Ovary (tissue), 9 donors: ENCODE measurements around the gene SIRT2. TPM values are rescaled to one million over a fixed set of nuclear protein-coding genes. Genes with fewer than 3 reads are reported as not detected.

Experiments used
- DNase-seq, 5 donors: peaks; one replicate each; pipeline ENCODE4 v3.0.0-alpha.2; 2019 to 2020
- H3K27ac ChIP-seq, 2 donors: fragments of 200-600 bp; one replicate each; pipeline versions ENCODE4 v1.5.1 to v1.8.0; 2019 to 2022
- H3K27me3 ChIP-seq: fragments of 200-600 bp; one replicate; pipeline ENCODE4 v1.8.0; 2022
- H3K36me3 ChIP-seq: fragments of 200-600 bp; sonication (generic); one replicate; pipeline ENCODE4 v1.5.1; 2019
- H3K4me1 ChIP-seq: one replicate; pipeline ENCODE4 v1.8.1; 2013; ENCODE audit warnings: mild to moderate bottlenecking, moderate library complexity; ENCODE audit not compliant: insufficient read depth
- H3K4me3 ChIP-seq: fragments of 200-600 bp; sonication (generic); one replicate; pipeline ENCODE4 v1.5.1; 2017
- H3K9me3 ChIP-seq, 2 donors: fragments of 200-600 bp in 1 of 2; sonication (generic) in 1 of 2; one replicate each; pipeline versions ENCODE4 v1.5.1 to v1.8.1; 2013 to 2019; ENCODE audit warnings: mild to moderate bottlenecking in 1 of 2, moderate library complexity in 1 of 2
- EP300 ChIP-seq: sonication (generic); formaldehyde crosslinking; IDR thresholded peaks from one replicate; pipeline ENCODE4 v1.6.1; 2017; ENCODE audit warnings: antibody characterized with exemption
- POLR2A ChIP-seq: fragments of 450-650 bp; IDR thresholded peaks from one replicate; pipeline ENCODE4 v1.6.1; 2017; ENCODE audit warnings: antibody characterized with exemption, mild to moderate bottlenecking, moderate library complexity
- WGBS, 3 donors: extraction: QIAGEN DNeasy Blood & Tissue Kit in 1 of 3; methylation state at CpG; one replicate each; pipeline versions ENCODE4 v1.1.5 to v1.1.7; 2013 to 2017; 5-methylcytosine and 5-hydroxymethylcytosine counted together
- intact Hi-C, 4 donors: fragments of 100-400 bp; cut with DNase I; formaldehyde crosslinking; loops; one replicate each; pipeline versions ENCODE4 v1.11.0 to v1.15.1; 2022 to 2023
- polyA plus RNA-seq, 2 donors: library from polyadenylated mRNA; stranded (reverse); fragments of 200-250 nt in 1 of 2; fragments of 350-450 nt in 1 of 2; fragmentation: Illumina TruSeq in 1 of 2; extraction: RNeasy Lipid Tissue Mini Kit (QIAGEN cat#74804) in 1 of 2; gene quantifications; one replicate each; pipeline ENCODE4 v1.2.3, GENCODE V29; 2013 to 2014
- total RNA-seq, 7 donors: library from RNA; depleted of rRNA in 2 of 7; stranded (reverse); fragments of >200 nt in 2 of 7; fragmentation: NEBNext Ultra II Directional in 3 of 7; extraction: Animal tissue kit (Norgen Biotek cat#: 25700) in 3 of 7; gene quantifications; one replicate each; pipeline versions ENCODE4 v1.1.0 to v1.2.4, GENCODE V29; 2016 to 2023
- TF ChIP-seq, protein P1 (sequence below), 3 donors: fragments of 450-650 bp in 2 of 3; fragments of 200-600 bp in 1 of 3; IDR thresholded peaks; one replicate each; pipeline versions ENCODE4 v1.5.1 to v1.8.0; 2016 to 2022; ENCODE audit warnings: antibody characterized with exemption in 3 of 3, mild to moderate bottlenecking in 1 of 3
- donor health status: DM: no; HTN: no; CAD: no; lungs with moderate emphysema.
- donor health status: DM: no; HTN: no; CAD: no.
- donor health status: Bipolar disorder and iron deficiency.
- donor health status: DM: yes; HTN: yes; CAD: no.
- donor health status: DM: no; HTN: no; CAD: no.
- donor health status: DM: yes; HTN: yes; CAD: no.

SIRT2 gene
- total and polyA plus RNA-seq, 9 donors: 46.1 to 64.9 (median 55.7) TPM

DNA sequence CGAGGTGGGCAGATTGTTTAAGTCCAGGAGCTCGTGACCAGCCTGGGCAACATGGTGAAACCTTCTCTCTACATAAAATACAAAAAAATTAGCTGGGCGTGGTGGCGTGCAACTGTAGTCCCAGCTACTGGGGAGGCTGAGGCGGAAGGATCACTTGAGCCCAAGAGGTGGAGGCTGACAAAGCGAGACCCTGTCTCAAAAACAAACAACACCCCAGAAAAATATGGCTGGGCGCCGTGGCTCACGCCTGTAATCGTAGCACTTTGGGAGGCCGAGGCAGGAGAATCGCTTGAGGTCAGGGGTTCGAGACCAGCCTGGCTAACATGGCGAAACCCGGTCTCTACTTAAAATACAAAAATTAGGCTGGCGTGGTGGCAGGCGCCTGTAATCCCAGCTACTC is 46.2 kb downstream of the SIRT2 start:
- Histone ChIP-seq H3K36me3 (no peaks in the 10 kb centered on the region), H3K27ac (no peak overlapping the region), H3K27me3 (no peaks in the 10 kb centered on the region), H3K4me1 (peaks cover 7% of the 10 kb centered on the region), H3K4me3 (peak overlapping the region; percentile 67), H3K9me3 (no peaks in the 10 kb centered on the region)
- intact Hi-C loops: loop anchor here in 2 of 4 donors (5.0 kb wide), 2 partner anchors 206 to 216 kb away; partner anchors contain the start of gene ACTN4 (in 1 of the 2)
- TF ChIP-seq POLR2A (no peak), EP300 (no peak)
- TF ChIP-seq, protein P1, sequence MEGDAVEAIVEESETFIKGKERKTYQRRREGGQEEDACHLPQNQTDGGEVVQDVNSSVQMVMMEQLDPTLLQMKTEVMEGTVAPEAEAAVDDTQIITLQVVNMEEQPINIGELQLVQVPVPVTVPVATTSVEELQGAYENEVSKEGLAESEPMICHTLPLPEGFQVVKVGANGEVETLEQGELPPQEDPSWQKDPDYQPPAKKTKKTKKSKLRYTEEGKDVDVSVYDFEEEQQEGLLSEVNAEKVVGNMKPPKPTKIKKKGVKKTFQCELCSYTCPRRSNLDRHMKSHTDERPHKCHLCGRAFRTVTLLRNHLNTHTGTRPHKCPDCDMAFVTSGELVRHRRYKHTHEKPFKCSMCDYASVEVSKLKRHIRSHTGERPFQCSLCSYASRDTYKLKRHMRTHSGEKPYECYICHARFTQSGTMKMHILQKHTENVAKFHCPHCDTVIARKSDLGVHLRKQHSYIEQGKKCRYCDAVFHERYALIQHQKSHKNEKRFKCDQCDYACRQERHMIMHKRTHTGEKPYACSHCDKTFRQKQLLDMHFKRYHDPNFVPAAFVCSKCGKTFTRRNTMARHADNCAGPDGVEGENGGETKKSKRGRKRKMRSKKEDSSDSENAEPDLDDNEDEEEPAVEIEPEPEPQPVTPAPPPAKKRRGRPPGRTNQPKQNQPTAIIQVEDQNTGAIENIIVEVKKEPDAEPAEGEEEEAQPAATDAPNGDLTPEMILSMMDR (IDR thresholded peaks at IDR 0.05): no peak
- 82 to 89% (median 85%) methylated on average over 17 of the region's 17 CpGs for WGBS, 3 donors
- DNase-seq: peak in 2 of 5 donors; percentile 39 to 49

DNA sequence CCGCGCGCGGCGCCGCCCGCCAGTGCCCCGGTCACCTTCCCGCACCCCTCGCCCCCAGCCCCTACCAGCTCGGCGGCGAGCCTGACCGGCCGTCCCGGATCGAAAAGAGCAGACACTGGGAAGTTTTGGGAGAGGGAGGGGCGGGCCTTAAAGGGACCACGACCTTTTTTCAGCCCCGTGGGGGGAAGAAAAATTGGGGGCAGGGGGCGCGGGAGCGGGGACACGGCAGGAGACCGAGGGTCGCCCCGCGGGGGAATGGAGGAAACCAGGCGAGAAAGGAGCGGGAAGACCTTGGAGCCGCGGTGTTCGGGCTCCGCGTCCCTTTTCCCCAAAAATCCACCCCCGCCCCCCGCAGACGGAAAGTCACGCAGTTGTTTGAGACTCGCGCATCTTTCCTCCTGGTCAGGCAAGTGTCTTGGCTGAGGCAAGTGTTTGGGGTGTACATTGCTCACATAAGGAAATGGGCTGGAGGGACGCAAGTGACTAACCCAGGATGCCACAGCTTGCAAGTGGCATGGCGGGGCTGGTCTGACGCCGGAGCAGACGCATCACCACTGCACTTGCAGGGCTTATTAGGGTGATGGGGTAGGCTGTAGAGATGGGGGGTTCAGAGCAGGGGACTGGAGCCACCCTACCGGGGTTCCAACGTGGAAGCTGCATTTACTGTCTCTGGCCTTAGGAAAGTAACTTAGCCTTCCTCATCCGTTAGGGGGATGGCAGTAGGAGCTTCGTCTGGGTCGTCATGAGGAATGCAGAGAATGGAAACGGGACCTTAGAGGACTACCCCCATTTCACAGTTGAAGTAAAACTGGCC is 47.0 kb downstream of the SIRT2 start:
- TF ChIP-seq POLR2A (no peak), EP300 (no peak)
- TF ChIP-seq, protein P1 (IDR thresholded peaks at IDR 0.05): no peak
- 0 to 1% (median 0%) methylated on average over 36 to 52 of the region's 52 CpGs for WGBS, 3 donors
- intact Hi-C loops: loop anchor here in 2 of 4 donors (5.0 kb wide), 2 partner anchors 205 to 215 kb away; partner anchors contain the start of gene ACTN4 (in 1 of the 2)

DNA sequence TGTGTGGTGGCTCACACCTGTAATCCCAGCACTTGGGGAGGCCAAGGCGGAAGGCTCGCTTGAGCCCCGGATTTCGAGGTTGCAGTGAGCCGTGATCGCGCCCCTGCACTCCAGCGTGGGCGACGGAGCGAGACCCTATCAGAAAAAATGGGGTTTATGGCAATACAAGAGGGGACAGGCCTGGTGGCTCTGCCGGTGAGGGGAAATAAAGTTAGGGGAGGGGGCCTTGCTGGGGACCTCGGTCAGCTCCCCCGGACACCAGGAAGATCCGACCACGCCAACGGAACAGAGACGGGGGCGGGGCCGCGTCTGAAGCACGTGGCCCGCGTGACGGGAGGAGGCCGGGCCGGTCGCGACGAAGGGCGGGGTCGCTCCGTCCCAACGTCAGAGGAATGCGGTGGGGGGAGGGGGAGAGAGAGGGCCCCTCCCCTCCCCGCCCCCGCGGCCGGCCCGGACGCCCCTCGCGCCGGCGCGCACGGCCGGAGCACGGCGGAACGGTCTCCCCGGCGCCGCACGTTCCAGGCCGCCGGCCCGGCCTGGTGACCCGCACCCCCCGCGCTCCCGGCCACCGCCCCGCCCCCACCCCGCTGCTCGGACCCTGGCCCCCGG is 47.7 kb downstream of the SIRT2 start:
- intact Hi-C loops: loop anchor here in 2 of 4 donors (5.0 kb wide), 2 partner anchors 204 to 214 kb away; partner anchors contain the start of gene ACTN4 (in 1 of the 2)
- Histone ChIP-seq H3K27me3 (no peaks in the 10 kb centered on the region), H3K4me1 (peaks cover 13% of the 10 kb centered on the region), H3K4me3 (peak overlapping the region; percentile 67), H3K36me3 (no peaks in the 10 kb centered on the region), H3K9me3 (no peaks in the 10 kb centered on the region), H3K27ac (peak overlapping the region; percentile 89 to 98)
- WGBS, 3 donors: 0 to 3% (median 1%) methylated on average over 19 to 57 of the region's 67 CpGs
- TF ChIP-seq, protein P1 (IDR thresholded peaks at IDR 0.05): no peak
- TF ChIP-seq POLR2A (peak; percentile 72), EP300 (peak; percentile 89)
- DNase-seq: peak; percentile 94 to 96 (median 95)

More for the DNA sequence above, 47.0 kb downstream of the SIRT2 start:
- DNase-seq: peak; percentile 72 to 83 (median 82)
- Histone ChIP-seq H3K4me3 (peak overlapping the region; percentile 67), H3K27ac (peak overlapping the region; percentile 89 to 98), H3K36me3 (no peaks in the 10 kb centered on the region), H3K27me3 (no peaks in the 10 kb centered on the region), H3K4me1 (peaks cover 12% of the 10 kb centered on the region), H3K9me3 (no peaks in the 10 kb centered on the region)

DNA sequence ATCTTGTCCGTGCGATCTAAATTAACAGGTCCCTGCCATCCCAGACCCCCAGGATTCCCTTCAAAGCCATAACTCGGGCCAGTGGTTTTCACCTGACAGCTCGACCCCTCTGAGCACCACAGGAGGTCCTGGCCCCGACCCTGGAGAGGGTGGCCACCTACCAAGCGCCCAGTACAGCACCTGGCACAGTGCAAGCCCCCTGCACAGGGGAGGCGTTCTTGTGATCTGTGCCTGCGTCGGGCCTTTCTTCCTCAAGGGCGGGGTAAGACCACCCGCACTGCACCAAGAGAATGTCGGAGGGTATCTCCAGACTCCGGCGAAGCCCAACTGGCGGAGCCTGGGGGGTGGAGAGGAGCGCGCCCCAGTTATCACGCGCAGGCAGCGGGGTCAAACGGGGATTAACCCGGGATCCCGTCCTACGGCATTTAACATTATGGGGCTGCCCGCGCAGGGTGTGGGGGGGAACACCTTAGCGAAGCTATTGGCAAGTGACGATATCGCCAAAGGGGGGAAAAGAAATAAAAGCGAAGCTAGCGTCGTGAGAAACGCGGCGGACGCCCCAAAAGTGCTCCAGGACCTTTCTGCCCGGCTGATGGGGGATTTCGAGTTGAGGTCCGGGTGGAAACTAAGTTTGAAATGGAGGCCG is 48.3 kb downstream of the SIRT2 start:
- H3K36me3 ChIP-seq: no peaks in the 10 kb centered on the region
- 0 to 1% (median 1%) methylated on average over 38 to 40 of the region's 40 CpGs for WGBS, 3 donors
- intact Hi-C loops: loop anchor here in 2 of 4 donors (1.0 to 5.0 kb wide), 3 partner anchors 48 to 214 kb away; partner anchors contain the start of genes ACTN4 (in 1 of the 2), NFKBIB (in 1 of the 2) and SIRT2 (in 1 of the 2)
- peak; percentile 58 to 78 (median 70) for DNase-seq
- H3K9me3 ChIP-seq: no peaks in the 10 kb centered on the region
- no peak for TF ChIP-seq EP300
- TF ChIP-seq, protein P1 (IDR thresholded peaks at IDR 0.05): peak in 1 of 3 donors; percentile 23
- peaks cover 13% of the 10 kb centered on the region for H3K4me1 ChIP-seq
- H3K27ac ChIP-seq: peak overlapping the region; percentile 89 to 98
- no peaks in the 10 kb centered on the region for H3K27me3 ChIP-seq
- peak overlapping the region; percentile 67 for H3K4me3 ChIP-seq
